Measurements from ENCODE around the gene NATD1. TPM values are rescaled to one million over a fixed set of nuclear protein-coding genes. Genes with fewer than 3 reads are reported as not detected.
A peak's percentile ranks its signal among the peaks of the same experiment; 100 is the strongest.

NATD1 gene
- total and polyA plus RNA-seq, 9 of the 15 experiments (the other 6 are each of a cell fraction or from before 2014, with no cell fraction given), result 0.24 to 5.4 (median 1.6) TPM

- TF ChIP-seq MYNN (IDR thresholded peaks at IDR 0.05) (no peak), MYNN (CRISPR knock-in tag; IDR thresholded peaks at IDR 0.05) (no peak), RB1 (IDR thresholded peaks at IDR 0.05; ENCODE audit: low read depth) (no peak), TAL1 (IDR thresholded peaks at IDR 0.05) (no peak), ZNF707 (CRISPR knock-in tag; conservative IDR thresholded peaks at IDR 0.05) (peak; percentile 52; the same call in 1 of the 2 replicates), USF1 (CRISPR knock-in tag; IDR thresholded peaks at IDR 0.05) (peak; percentile 97), SRSF3 (IDR thresholded peaks at IDR 0.05; ENCODE audit: insufficient read depth, low read length) (no peak), NONO (IDR thresholded peaks at IDR 0.05; ENCODE audit: low read depth in 2 of 2, low read length in 1 of 2) (no peak), ZNF780A (CRISPR knock-in tag; IDR thresholded peaks at IDR 0.05) (no peak), ZNF347 (CRISPR knock-in tag; IDR thresholded peaks at IDR 0.05; ENCODE audit: low read depth) (no peak), KLF10 (CRISPR knock-in tag; IDR thresholded peaks at IDR 0.05) (no peak), ZNF274 (IDR thresholded peaks at IDR 0.05; ENCODE audit: borderline replicate concordance, low read depth, low read length) (no peak), MIER1 (IDR thresholded peaks at IDR 0.05; ENCODE audit: low read depth) (no peak), GTF2A2 (tag; IDR thresholded peaks at IDR 0.05) (no peak), KDM1A (IDR thresholded peaks at IDR 0.05) (no peak)
- TF ChIP-seq, protein P1, sequence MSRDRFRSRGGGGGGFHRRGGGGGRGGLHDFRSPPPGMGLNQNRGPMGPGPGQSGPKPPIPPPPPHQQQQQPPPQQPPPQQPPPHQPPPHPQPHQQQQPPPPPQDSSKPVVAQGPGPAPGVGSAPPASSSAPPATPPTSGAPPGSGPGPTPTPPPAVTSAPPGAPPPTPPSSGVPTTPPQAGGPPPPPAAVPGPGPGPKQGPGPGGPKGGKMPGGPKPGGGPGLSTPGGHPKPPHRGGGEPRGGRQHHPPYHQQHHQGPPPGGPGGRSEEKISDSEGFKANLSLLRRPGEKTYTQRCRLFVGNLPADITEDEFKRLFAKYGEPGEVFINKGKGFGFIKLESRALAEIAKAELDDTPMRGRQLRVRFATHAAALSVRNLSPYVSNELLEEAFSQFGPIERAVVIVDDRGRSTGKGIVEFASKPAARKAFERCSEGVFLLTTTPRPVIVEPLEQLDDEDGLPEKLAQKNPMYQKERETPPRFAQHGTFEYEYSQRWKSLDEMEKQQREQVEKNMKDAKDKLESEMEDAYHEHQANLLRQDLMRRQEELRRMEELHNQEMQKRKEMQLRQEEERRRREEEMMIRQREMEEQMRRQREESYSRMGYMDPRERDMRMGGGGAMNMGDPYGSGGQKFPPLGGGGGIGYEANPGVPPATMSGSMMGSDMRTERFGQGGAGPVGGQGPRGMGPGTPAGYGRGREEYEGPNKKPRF (IDR thresholded peaks at IDR 0.05; ENCODE audit: low read depth, low read length), result no peak
- TF ChIP-seq, protein P2, sequence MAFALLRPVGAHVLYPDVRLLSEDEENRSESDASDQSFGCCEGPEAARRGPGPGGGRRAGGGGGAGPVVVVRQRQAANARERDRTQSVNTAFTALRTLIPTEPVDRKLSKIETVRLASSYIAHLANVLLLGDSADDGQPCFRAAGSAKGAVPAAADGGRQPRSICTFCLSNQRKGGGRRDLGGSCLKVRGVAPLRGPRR (CRISPR knock-in tag; IDR thresholded peaks at IDR 0.05), result no peak
- TF ChIP-seq, protein P3, sequence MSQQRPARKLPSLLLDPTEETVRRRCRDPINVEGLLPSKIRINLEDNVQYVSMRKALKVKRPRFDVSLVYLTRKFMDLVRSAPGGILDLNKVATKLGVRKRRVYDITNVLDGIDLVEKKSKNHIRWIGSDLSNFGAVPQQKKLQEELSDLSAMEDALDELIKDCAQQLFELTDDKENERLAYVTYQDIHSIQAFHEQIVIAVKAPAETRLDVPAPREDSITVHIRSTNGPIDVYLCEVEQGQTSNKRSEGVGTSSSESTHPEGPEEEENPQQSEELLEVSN (IDR thresholded peaks at IDR 0.05; ENCODE audit: borderline replicate concordance in 1 of 2, extremely low read depth in 1 of 2, insufficient read depth in 1 of 2, insufficient read length in 1 of 2, low read depth in 1 of 2, low read length in 1 of 2, poor library complexity in 1 of 2, severe bottlenecking in 1 of 2), result peak; percentile 61 to 86
These were observed 22.5 kb upstream of the NATD1 start (continued) for GRCh38 chr17:21275579-21276263.

Data from K562 (cell line).